Measurements from ENCODE around the gene KMT2E.
"Not testable (repeated sequence)": the region's sequence is repeated elsewhere in the genome, so short reads cannot be mapped to it uniquely, and the experiment has no call there.

The KMT2E gene

GRCh38 chr7:105013816-105014692 lies at the start of gene KMT2E:
TSS of gene KMT2E (plus strand) at chr7:105014205. CDS start at chr7:105040953, 26,748 bp downstream.
- peak; percentile 95 for DNase-seq

GRCh38 chr7:104964626-104965236 lies 49.3 kb upstream of the KMT2E start:
- DNase-seq = no peak

GRCh38 chr7:104966022-104966421 lies 48.0 kb upstream of the KMT2E start:
- DNase-seq = no peak

GRCh38 chr7:104967088-104967487 lies 46.9 kb upstream of the KMT2E start:
- DNase-seq = no peak

- no peak for DNase-seq
Measured at GRCh38 chr7:104967595-104967994, 46.4 kb upstream of the KMT2E start.

- no peak for DNase-seq
Measured at GRCh38 chr7:104968648-104969047, 45.4 kb upstream of the KMT2E start.

- DNase-seq = no peak
Measured at GRCh38 chr7:104969183-104969582, 44.8 kb upstream of the KMT2E start.

GRCh38 chr7:104971290-104972071 lies 42.5 kb upstream of the KMT2E start:
- peak; percentile 95 for DNase-seq

GRCh38 chr7:104972500-104972899 lies 41.5 kb upstream of the KMT2E start:
- no peak for DNase-seq

- DNase-seq = no peak
Measured at GRCh38 chr7:104973227-104973626, 40.8 kb upstream of the KMT2E start.

- no peak for DNase-seq
Measured at GRCh38 chr7:104973909-104974415, 40.0 kb upstream of the KMT2E start.

GRCh38 chr7:104975553-104975952 lies 38.5 kb upstream of the KMT2E start:
- DNase-seq = not testable (repeated sequence)

- DNase-seq = peak; percentile 22
Measured at GRCh38 chr7:104976966-104977636, 36.9 kb upstream of the KMT2E start.

GRCh38 chr7:104978460-104978859 lies 35.5 kb upstream of the KMT2E start:
- no peak for DNase-seq

GRCh38 chr7:104979167-104979841 lies 34.7 kb upstream of the KMT2E start:
- peak; percentile 92 for DNase-seq

GRCh38 chr7:104980440-104980839 lies 33.6 kb upstream of the KMT2E start:
- no peak for DNase-seq

GRCh38 chr7:104980841-104981671 lies 32.9 kb upstream of the KMT2E start:
- DNase-seq = peak; percentile 86

GRCh38 chr7:104981672-104982037 lies 32.4 kb upstream of the KMT2E start:
- DNase-seq = no peak

- peak; percentile 56 for DNase-seq
Measured at GRCh38 chr7:104982308-104983075, 31.5 kb upstream of the KMT2E start.

GRCh38 chr7:104983076-104983577 lies 30.9 kb upstream of the KMT2E start:
- DNase-seq = peak; percentile 72

Measured in NCI-H69 (cell line).